ENCODE measurements around the gene KIAA0825. TPM values are rescaled to one million over a fixed set of nuclear protein-coding genes. Genes with fewer than 3 reads are reported as not detected.

The KIAA0825 gene
- total RNA-seq, 4 donors from 2014 or later: 1.2 to 5.3 (median 4.0) TPM

DNA sequence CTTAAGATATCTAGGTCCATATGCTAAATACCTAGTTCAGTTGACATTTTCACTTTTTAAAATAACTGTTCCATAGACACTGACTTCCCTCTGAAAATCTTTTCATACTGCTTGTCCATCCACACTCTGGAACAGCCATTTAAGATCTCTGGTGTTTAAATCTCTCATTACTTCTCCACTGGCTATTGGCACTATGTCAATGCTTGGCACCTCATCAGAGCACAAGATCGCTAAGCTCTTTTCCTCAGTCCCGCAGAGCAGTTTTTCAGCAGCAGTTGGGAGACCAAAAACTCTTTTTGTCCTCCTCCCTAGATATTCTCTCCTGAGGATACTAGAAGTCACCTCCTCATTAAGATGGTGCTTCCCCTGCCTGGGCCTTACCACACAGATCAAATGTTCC is 172.7 kb downstream of the KIAA0825 start:
- no peaks in the 10 kb centered on the region for H3K9me3 ChIP-seq
- intact Hi-C loops (cut with DNase I; ENCODE audit: low total_unique reads): no loop called here
- no peaks in the 10 kb centered on the region for H3K36me3 ChIP-seq
- no peak overlapping the region for H3K27ac ChIP-seq
- DNase-seq: no peak
- WGBS, 2 donors (ENCODE audit: low coverage in 1 of 2): 90% methylated on average over 2 of the region's 2 CpGs
- no peaks in the 10 kb centered on the region for H3K27me3 ChIP-seq
- no peaks in the 10 kb centered on the region for H3K4me1 ChIP-seq
- TF ChIP-seq CTCF (IDR thresholded peaks at IDR 0.05): no peak
- no peak for TF ChIP-seq POLR2A (IDR thresholded peaks at IDR 0.05)
- TF ChIP-seq POLR2AphosphoS5 (IDR thresholded peaks at IDR 0.05): no peak
- no peak for TF ChIP-seq EP300 (IDR thresholded peaks at IDR 0.05; ENCODE audit: low read depth)
- H3K4me3 ChIP-seq: no peak overlapping the region
- in situ Hi-C loops (cut with MboI; ENCODE audit: low pct_ligation_motif_present in 1 of 4, low pct_unique_long_range_greater_than_20kb in 1 of 4, low sequenced_read_pairs in 3 of 4): no loop called here

DNA sequence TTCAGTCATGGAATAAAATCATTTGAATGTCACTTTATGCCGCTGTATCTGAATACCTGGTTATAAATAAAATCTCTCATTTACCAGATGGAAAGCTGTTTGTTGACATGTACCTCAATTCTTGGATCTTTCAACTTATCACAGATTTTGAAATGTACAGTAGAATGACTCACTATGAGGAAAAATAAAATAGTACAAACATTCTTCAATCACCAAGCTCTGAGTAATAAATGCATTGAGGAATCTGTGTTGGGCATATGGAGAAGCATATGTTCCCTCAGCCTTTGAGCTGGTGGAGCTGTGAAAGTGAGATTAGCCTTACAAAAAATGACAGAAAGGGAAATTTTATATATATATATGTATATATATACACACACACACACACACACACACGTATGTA is 175.4 kb downstream of the KIAA0825 start:
- Histone ChIP-seq H3K36me3 (no peaks in the 10 kb centered on the region), H3K4me3 (no peak overlapping the region), H3K27me3 (no peaks in the 10 kb centered on the region), H3K27ac (no peak overlapping the region), H3K9me3 (no peaks in the 10 kb centered on the region), H3K4me1 (no peaks in the 10 kb centered on the region)
- DNase-seq: no peak
- 84 to 87% methylated on average over 2 of the region's 2 CpGs for WGBS, 2 donors (ENCODE audit: low coverage in 1 of 2)
- TF ChIP-seq EP300 (IDR thresholded peaks at IDR 0.05; ENCODE audit: low read depth) (no peak), POLR2AphosphoS5 (IDR thresholded peaks at IDR 0.05) (no peak), CTCF (IDR thresholded peaks at IDR 0.05) (no peak), POLR2A (IDR thresholded peaks at IDR 0.05) (no peak)
- intact Hi-C loops (cut with DNase I; ENCODE audit: low total_unique reads) (no loop called here), in situ Hi-C loops (cut with MboI; ENCODE audit: low pct_ligation_motif_present in 1 of 4, low pct_unique_long_range_greater_than_20kb in 1 of 4, low sequenced_read_pairs in 3 of 4) (no loop called here)

DNA sequence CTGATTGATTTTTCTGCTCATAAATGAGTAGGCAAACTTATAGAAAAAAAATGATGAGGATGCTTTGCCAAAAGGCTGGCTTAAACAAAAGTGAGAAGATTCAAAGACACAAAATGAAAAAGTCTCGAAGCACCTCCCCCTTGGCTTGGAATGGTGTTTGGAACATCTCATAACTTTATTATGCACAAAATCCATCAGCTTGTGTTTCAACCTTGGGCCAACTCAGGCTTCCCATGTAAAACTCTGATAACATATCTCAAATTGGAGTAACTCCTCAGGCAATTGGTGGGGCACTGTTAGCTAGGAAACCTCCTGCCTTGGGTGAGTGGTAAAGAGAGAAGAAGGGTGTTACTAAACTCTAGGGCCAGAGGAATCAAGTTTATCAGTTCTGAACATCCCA is 176.3 kb downstream of the KIAA0825 start:
- Histone ChIP-seq H3K4me1 (no peaks in the 10 kb centered on the region), H3K9me3 (no peaks in the 10 kb centered on the region), H3K36me3 (no peaks in the 10 kb centered on the region), H3K27me3 (no peaks in the 10 kb centered on the region), H3K4me3 (no peak overlapping the region), H3K27ac (no peak overlapping the region)
- 87 to 90% methylated on average over 1 of the region's 1 CpG for WGBS, 2 donors (ENCODE audit: low coverage in 1 of 2)
- DNase-seq: no peak
- in situ Hi-C loops (cut with MboI; ENCODE audit: low pct_ligation_motif_present in 1 of 4, low pct_unique_long_range_greater_than_20kb in 1 of 4, low sequenced_read_pairs in 3 of 4): no loop called here
- intact Hi-C loops (cut with DNase I; ENCODE audit: low total_unique reads): no loop called here
- TF ChIP-seq POLR2A (IDR thresholded peaks at IDR 0.05) (no peak), EP300 (IDR thresholded peaks at IDR 0.05; ENCODE audit: low read depth) (no peak), POLR2AphosphoS5 (IDR thresholded peaks at IDR 0.05) (no peak), CTCF (IDR thresholded peaks at IDR 0.05) (no peak)

DNA sequence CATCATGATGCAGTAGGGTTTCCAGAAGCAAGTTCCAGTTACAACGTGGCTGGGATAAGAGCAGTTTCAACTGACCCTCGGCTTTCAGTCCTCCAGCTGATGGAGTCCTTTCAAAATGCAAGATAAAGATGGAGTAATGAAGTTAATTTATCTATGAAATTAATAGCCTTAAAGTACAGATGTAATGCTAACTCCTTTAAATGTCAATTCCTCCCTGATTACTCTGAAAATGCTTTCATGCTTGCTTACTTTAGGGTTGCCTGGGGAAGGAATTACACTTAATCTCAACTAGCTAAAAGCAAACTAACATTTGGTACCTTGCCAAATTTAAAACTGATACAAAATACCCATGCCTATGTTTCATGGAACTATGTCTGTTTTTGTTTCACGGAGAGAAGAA is 178.4 kb downstream of the KIAA0825 start:
- in situ Hi-C loops (cut with MboI; ENCODE audit: low pct_ligation_motif_present in 1 of 4, low pct_unique_long_range_greater_than_20kb in 1 of 4, low sequenced_read_pairs in 3 of 4): no loop called here
- Histone ChIP-seq H3K4me3 (no peak overlapping the region), H3K4me1 (no peaks in the 10 kb centered on the region), H3K36me3 (no peaks in the 10 kb centered on the region), H3K27me3 (no peaks in the 10 kb centered on the region), H3K27ac (no peak overlapping the region), H3K9me3 (no peaks in the 10 kb centered on the region)
- intact Hi-C loops (cut with DNase I; ENCODE audit: low total_unique reads): no loop called here
- 68 to 82% methylated on average over 3 of the region's 3 CpGs for WGBS, 2 donors (ENCODE audit: low coverage in 1 of 2)
- no peak for DNase-seq
- TF ChIP-seq EP300 (IDR thresholded peaks at IDR 0.05; ENCODE audit: low read depth) (no peak), POLR2AphosphoS5 (IDR thresholded peaks at IDR 0.05) (no peak), CTCF (IDR thresholded peaks at IDR 0.05) (no peak), POLR2A (IDR thresholded peaks at IDR 0.05) (no peak)
